ENCODE results near the gene ACTR1B. TPM values are rescaled to one million over a fixed set of nuclear protein-coding genes. Genes with fewer than 3 reads are reported as not detected.

Gene ACTR1B
- total RNA-seq, 1 experiment from 2014 or later: 36.3 TPM

DNA sequence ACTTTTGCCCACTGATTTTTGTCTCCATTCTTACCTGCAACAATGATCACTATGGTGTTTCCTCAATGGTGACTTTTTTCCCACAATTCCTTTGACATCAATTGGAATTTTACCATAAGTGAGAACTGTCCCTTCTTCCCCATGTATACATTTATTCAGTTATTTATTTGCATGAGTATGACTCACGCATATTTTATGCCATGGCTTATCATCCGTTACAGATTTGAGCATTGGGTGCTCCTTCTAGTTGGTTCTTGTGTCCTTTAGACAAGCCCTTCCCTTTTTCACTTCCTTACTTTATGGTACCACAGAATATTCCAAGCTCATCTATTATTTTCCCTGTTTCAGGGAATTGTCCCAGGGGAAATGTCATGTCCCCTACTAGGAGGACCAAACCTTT, 10.4 kb downstream of the ACTR1B start:
- intact Hi-C loops (cut with micrococcal nuclease; ENCODE audit: unreplicated experiment): no loop called here
- peaks cover 6% of the 10 kb centered on the region for H3K9me3 ChIP-seq (ENCODE audit: low read depth, low read length, poor library complexity, severe bottlenecking)
- no peaks in the 10 kb centered on the region for H3K27me3 ChIP-seq (replicated peaks; ENCODE audit: insufficient read depth, low read depth, low read length, poor library complexity)
- no peak overlapping the region for H3K27ac ChIP-seq (ENCODE audit: low read depth, low read length, poor library complexity, severe bottlenecking)
- POLR2A ChIA-PET (ENCODE audit: low non-redundant PET): no interaction called here
- TF ChIP-seq EZH2 (IDR thresholded peaks at IDR 0.05; ENCODE audit: borderline replicate concordance, low read depth, low read length, poor library complexity, severe bottlenecking): no peak
- TF ChIP-seq, protein P1, sequence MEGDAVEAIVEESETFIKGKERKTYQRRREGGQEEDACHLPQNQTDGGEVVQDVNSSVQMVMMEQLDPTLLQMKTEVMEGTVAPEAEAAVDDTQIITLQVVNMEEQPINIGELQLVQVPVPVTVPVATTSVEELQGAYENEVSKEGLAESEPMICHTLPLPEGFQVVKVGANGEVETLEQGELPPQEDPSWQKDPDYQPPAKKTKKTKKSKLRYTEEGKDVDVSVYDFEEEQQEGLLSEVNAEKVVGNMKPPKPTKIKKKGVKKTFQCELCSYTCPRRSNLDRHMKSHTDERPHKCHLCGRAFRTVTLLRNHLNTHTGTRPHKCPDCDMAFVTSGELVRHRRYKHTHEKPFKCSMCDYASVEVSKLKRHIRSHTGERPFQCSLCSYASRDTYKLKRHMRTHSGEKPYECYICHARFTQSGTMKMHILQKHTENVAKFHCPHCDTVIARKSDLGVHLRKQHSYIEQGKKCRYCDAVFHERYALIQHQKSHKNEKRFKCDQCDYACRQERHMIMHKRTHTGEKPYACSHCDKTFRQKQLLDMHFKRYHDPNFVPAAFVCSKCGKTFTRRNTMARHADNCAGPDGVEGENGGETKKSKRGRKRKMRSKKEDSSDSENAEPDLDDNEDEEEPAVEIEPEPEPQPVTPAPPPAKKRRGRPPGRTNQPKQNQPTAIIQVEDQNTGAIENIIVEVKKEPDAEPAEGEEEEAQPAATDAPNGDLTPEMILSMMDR (conservative IDR thresholded peaks at IDR 0.05; ENCODE audit: low read depth, low read length): no peak
- no peak for DNase-seq (ENCODE audit: low spot score)
- CTCF ChIA-PET: no interaction called here
- no peaks in the 10 kb centered on the region for H3K4me1 ChIP-seq (ENCODE audit: insufficient read depth, low read length, poor library complexity, severe bottlenecking)
- BruUV-seq (replicated peaks): no TSS peak
- peaks cover 15% of the 10 kb centered on the region for H3K36me3 ChIP-seq (ENCODE audit: insufficient read depth, low read length, poor library complexity, severe bottlenecking)
- no peak overlapping the region for H3K4me3 ChIP-seq (ENCODE audit: low read depth, low read length, poor library complexity, severe bottlenecking)

DNA sequence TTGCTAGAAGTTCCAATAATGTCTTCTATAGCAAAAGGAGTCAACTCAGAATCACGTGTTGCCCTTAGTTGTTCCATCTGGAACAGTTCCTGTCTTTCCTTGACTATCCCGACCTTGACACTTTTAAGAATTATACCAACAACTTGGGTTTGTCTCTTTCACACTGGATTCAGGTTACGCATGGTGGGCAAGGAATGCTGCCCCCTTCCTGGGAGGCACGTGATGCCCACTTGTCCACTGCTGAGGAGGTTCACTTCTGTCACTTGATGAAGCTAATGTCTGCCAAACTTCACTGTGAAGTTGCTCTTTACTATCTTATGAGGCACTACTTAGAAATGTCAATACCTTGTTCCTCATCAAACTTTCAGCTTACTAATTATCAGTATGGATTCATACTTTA, 12.7 kb downstream of the ACTR1B start:
- Histone ChIP-seq H3K9me3 (ENCODE audit: low read depth, low read length, poor library complexity, severe bottlenecking) (peaks cover 6% of the 10 kb centered on the region), H3K36me3 (ENCODE audit: insufficient read depth, low read length, poor library complexity, severe bottlenecking) (peaks cover 26% of the 10 kb centered on the region), H3K4me3 (ENCODE audit: low read depth, low read length, poor library complexity, severe bottlenecking) (no peak overlapping the region), H3K27me3 (replicated peaks; ENCODE audit: insufficient read depth, low read depth, low read length, poor library complexity) (no peaks in the 10 kb centered on the region), H3K27ac (ENCODE audit: low read depth, low read length, poor library complexity, severe bottlenecking) (no peak overlapping the region), H3K4me1 (ENCODE audit: insufficient read depth, low read length, poor library complexity, severe bottlenecking) (peaks cover 5% of the 10 kb centered on the region)
- no TSS peak for BruUV-seq (replicated peaks)
- DNase-seq (ENCODE audit: low spot score): no peak
- intact Hi-C loops (cut with micrococcal nuclease; ENCODE audit: unreplicated experiment): no loop called here
- TF ChIP-seq, protein P1 (conservative IDR thresholded peaks at IDR 0.05; ENCODE audit: low read depth, low read length): no peak
- no peak for TF ChIP-seq EZH2 (IDR thresholded peaks at IDR 0.05; ENCODE audit: borderline replicate concordance, low read depth, low read length, poor library complexity, severe bottlenecking)
- ChIA-PET CTCF (no interaction called here), POLR2A (ENCODE audit: low non-redundant PET) (no interaction called here)

DNA sequence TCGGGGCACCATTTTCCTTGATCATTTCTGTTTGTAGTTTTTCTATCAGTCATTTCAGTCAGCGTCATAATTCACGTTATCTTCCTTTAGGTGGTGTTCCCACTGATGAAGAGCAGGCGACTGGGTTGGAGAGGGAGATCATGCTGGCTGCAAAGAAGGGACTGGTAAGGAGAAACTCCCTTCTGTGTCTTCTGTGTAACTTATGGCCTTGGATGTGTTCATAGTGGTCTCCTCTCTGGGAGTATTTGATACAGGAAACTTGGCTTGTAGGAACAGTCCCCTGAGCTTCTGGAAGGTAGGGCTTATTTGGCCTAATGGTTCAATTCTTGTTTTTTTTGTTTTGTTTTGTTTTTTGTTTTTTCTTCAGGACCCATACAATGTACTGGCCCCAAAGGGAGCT, 16.9 kb downstream of the ACTR1B start:
- Histone ChIP-seq H3K4me3 (ENCODE audit: low read depth, low read length, poor library complexity, severe bottlenecking) (peak overlapping the region; percentile 100), H3K9me3 (ENCODE audit: low read depth, low read length, poor library complexity, severe bottlenecking) (no peaks in the 10 kb centered on the region), H3K27ac (ENCODE audit: low read depth, low read length, poor library complexity, severe bottlenecking) (peak overlapping the region; percentile 93), H3K27me3 (replicated peaks; ENCODE audit: insufficient read depth, low read depth, low read length, poor library complexity) (no peaks in the 10 kb centered on the region), H3K4me1 (ENCODE audit: insufficient read depth, low read length, poor library complexity, severe bottlenecking) (peaks cover 14% of the 10 kb centered on the region), H3K36me3 (ENCODE audit: insufficient read depth, low read length, poor library complexity, severe bottlenecking) (peaks cover 26% of the 10 kb centered on the region)
- TF ChIP-seq, protein P1 (conservative IDR thresholded peaks at IDR 0.05; ENCODE audit: low read depth, low read length): no peak
- no peak for TF ChIP-seq EZH2 (IDR thresholded peaks at IDR 0.05; ENCODE audit: borderline replicate concordance, low read depth, low read length, poor library complexity, severe bottlenecking)
- CTCF ChIA-PET: no interaction called here
- DNase-seq (ENCODE audit: low spot score): no peak
- POLR2A ChIA-PET (ENCODE audit: low non-redundant PET): no interaction called here
- TSS peak; percentile 71 for BruUV-seq (replicated peaks)
- intact Hi-C loops (cut with micrococcal nuclease; ENCODE audit: unreplicated experiment): no loop called here

All from A673 (cell line).